ENCODE measurements around the gene UCP1.
"Not testable (repeated sequence)": the region's sequence is repeated elsewhere in the genome, so short reads cannot be mapped to it uniquely, and the experiment has no call there.

Gene UCP1

GRCh38 chr4:140556372-140557085 is 12.2 kb downstream of the UCP1 start:
- no peak overlapping the region for H3K4me3 ChIP-seq
- no peak for TF ChIP-seq CTCF (IDR thresholded peaks at IDR 0.05)
- DNase-seq (ENCODE audit: low spot score) = no peak
- no peak overlapping the region for H3K27ac ChIP-seq

DNA sequence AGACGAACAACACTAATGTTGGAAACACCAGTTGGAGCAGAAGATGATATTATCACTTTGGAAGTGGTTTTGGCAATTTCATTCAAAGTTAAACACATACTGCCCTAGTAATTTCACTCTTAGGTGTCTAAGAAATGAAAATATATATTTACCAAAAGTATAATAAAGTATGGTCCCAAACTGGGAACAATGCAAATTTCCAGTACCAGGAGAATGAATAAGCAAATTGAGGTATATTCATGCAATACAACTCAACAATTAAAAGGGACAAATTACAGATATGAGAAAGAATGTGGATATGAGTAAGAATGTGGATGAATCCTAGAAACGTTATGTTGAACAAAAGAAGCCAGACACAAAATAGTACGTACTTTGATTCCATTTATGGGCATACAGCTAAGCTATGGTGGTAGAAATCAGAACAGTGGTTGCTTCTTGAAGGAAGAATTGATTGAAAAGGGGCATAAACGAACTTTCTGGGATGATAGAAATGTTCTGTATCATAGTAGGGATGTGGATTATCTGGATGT is 34.7 kb downstream of the UCP1 start:
- no peak for TF ChIP-seq CTCF (IDR thresholded peaks at IDR 0.05)

GRCh38 chr4:140529434-140529833 is 39.3 kb downstream of the UCP1 start:
- no peak for DNase-seq (ENCODE audit: low spot score)
- no peak overlapping the region for H3K27ac ChIP-seq
- TF ChIP-seq CTCF (IDR thresholded peaks at IDR 0.05) = no peak
- no peak overlapping the region for H3K4me3 ChIP-seq

More for the DNA sequence above, 34.7 kb downstream of the UCP1 start:
- Histone ChIP-seq H3K27ac (no peak overlapping the region), H3K4me3 (no peak overlapping the region)
- no peak for DNase-seq (ENCODE audit: low spot score)

GRCh38 chr4:140523857-140524742 is 44.7 kb downstream of the UCP1 start, which contains the start of gene ELMOD2:
Gene ELMOD2 (plus strand): TSS chr4:140524168. CDS start chr4:140525429, 1,261 bp downstream.
- TF ChIP-seq CTCF (IDR thresholded peaks at IDR 0.05) = peak; percentile 89
- peak; percentile 99 for DNase-seq (ENCODE audit: low spot score)
- peak within 1 kb of the TSS; percentile 68 to 87 for H3K27ac ChIP-seq
- peak within 1 kb of the TSS; percentile 90 for H3K4me3 ChIP-seq

DNA sequence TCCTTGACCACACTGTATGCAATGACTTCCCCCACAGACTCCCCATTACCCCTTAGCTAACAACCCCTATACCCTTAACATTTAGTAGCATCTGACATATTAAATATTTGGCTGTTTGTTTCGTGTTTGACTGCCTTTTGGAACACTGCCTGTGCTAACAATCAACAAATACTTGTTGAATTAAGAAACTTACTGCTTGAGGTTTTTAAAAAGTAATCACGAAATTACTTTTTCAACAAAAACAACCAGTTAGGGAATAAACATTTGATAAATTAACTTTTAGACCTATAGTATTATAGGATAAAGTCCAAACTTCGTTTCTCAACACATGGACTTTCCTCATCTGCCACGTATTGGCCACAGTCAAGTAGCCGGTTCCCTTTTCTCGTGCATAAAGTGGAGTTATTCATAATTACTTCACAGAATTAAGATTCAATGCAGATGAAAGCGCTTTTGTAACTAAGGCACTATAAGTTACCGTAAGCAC is 45.3 kb downstream of the UCP1 start:
- peak overlapping the region; percentile 90 for H3K4me3 ChIP-seq
- no peak for DNase-seq (ENCODE audit: low spot score)
- no peak for TF ChIP-seq CTCF (IDR thresholded peaks at IDR 0.05)
- peak overlapping the region in 1 of 2 donors; percentile 87 for H3K27ac ChIP-seq

- TF ChIP-seq CTCF (IDR thresholded peaks at IDR 0.05) = no peak
- no peak overlapping the region for H3K4me3 ChIP-seq
- DNase-seq (ENCODE audit: low spot score) = no peak
- H3K27ac ChIP-seq = no peak overlapping the region
Observed at GRCh38 chr4:140515423-140515822, 53.3 kb downstream of the UCP1 start.

- not testable (repeated sequence) for H3K27ac ChIP-seq; H3K4me3 ChIP-seq; DNase-seq (ENCODE audit: low spot score)
Observed at GRCh38 chr4:140513765-140514164, 55.0 kb downstream of the UCP1 start.

Data from coronary artery (tissue), 2 donors.